HG03159 (cell line): ENCODE results near the gene GRIN2C.

Experiments used
- ATAC-seq: cut with Tn5 transposase; IDR thresholded peaks from one replicate; pipeline ENCODE4 v1.9.1; 2021; ENCODE audit warnings: mild to moderate bottlenecking, moderate library complexity; ENCODE audit not compliant: unreplicated experiment

Gene GRIN2C

DNA sequence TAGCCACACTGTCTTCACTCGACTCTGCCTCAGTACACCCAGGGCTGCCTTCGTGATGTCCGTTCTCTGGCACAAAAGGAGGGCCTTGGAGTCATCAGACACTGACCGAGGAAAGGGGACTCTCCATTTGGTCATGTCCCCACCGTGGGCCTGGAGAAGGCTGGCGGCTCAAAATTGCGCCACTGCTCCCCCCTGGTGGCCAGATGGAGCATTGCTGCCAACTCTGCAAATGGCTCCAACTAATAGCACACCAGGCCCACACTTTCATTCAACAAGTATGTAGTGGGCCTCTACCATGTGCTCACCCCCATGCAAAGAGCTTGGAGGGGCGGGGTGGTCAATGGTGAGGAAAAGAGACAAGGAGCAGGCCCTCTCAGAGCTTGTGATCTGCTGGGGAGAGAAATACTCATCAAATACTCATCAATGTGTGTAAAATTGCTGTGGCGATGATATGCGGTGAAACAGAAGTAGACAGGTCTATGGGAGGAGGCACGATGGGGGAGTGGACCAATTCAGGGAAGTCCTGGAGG, 5.2 kb upstream of the GRIN2C start:
- no peak for ATAC-seq

DNA sequence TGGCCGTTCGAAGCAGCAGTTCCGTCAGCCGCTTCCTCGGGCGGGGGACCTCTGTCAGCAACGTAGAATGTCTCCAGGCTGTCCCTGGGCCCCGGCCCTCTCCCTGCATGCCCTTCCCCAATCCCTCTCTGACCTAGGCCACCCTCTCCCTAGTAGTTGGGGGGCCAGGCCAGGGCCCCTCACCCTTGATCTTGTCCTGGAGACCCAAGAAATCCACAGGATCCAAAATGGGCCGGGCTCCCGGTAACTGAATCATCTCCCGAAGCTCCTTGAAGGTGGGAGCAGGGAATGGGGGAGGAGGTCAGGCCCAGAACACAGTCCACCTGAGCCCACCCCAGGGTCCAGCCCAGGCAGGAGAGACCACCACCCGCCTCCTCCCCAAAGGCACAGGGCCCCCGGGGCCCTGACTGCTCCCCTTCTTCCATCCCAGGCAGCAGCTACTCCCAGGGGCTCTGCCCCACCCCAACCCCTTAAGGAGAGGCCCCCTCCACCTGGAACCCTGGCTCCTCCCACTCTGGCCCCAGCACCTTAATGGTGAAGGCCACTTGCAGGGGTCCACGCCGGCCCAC, 4.7 kb upstream of the GRIN2C start:
- ATAC-seq = no peak

DNA sequence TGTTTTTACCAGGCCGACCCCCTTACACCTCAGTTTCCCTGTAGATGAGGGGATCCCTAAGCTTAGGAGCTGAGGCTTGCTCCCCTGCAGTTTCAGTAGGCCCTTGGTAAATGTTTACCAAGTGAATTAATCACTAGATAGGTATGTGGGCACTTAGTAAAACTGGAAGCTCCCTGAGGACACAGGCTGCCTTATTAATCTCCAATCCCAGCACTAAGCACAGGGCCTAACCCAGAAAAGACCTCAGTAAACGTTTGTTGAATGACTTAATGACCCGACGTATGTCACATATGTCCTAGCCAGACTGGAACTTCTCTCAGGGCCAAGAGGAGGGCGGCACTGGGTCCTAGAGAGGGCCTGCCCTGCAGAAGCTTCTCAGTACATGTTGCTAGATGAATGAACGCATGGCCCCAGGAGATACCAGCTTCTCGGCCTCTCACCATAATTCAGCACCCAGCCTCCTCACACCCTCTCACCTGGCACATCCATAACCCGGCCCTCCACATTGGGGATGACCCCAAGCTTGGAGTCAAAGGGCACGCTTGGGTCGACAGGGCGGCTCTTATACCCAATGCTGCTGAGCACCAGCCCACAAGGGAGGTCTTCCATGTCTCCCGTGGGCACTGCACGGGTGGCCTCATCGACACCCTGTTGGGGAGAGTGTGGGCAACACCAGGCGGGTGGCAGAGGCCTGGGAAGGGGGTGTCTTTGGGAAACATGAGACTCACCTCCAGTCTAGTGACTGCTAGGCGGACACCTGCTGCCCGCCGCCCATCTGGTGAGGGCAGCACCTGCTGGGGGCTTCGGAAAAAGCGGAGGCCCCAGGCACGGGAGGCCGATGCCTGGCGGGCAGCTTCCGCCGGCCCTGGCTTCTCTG, 4.0 kb upstream of the GRIN2C start:
- ATAC-seq = no peak

DNA sequence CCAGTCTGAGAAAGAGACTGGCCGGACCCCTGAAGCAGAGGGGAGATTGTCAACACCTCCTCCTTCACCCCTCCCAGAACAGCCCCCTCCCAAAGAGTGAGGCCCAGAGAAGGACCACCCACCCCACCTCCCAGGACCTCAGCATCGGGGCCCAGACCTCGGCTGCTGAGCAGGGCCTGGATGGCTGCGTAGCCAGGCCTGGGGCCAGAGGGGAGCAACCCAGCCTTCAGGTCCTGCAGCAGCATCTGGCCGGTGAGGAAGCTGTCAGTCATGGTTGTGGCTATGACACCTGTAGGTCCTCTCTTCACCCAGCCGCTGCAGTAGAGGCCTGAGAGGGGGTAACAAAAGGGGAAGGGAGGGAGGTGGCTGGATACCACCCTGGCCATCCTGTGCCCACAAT, 3.2 kb upstream of the GRIN2C start:
- no peak for ATAC-seq

DNA sequence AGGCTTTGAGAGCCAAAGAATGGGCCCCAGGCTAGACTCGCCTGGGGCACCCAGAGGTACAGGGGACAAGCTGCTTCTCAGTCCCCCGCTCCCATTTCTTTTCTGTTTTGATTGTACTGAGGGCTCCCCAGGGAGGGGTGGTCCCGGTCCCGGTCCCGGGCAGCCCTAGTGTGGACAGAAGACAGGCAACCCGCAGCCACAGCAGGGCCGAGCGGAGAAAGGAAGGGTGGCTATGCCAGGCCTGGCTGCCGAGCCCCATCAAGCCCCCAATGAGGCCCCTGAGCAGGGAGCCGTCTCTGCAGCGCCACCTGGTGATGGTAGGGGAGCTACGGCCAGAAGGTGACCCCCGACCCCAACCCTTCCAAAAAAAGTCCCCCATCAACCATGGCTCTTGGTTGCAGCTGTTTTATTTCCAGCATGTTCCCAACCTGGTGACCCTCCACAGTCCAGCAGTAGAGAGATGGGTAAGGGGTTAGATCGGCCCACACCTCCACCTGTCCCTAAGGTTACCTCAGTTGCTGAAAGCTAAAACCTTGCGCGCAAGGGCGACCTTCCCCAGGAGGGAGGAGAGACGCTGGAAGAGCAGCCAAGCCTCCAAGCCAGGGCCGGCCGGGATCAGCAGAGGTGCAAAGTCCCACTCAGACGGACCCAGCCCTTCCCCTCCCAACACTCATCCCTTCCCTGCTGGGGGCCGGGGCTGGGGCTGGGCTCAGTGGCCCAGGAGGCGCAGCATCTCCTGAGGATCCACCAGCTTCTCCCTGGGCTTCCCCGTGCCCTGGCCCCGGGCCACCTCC, 2.6 kb upstream of the GRIN2C start:
- no peak for ATAC-seq

DNA sequence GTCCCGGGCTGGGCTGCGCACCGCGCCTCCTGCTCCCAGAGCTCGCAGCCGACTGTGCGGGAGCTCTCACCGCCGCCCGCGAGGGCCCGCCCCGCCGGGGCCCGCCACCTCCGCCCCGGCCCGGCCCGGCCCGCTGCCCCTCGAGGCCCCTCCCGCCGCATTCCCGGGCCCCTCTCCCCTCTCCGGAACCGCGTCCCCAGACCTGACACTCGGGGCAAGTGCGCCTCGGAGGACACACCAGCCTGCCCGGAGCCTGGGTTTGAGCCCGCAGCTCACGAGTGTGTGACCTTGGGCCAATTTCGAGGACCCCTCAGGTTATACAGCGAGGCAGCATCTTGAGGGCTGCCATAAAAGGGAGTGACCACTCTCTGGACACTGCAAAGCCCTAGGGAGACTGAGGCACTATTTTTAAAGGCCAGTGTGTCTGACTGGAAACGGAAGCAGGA, 2.0 kb upstream of the GRIN2C start:
- ATAC-seq = no peak

DNA sequence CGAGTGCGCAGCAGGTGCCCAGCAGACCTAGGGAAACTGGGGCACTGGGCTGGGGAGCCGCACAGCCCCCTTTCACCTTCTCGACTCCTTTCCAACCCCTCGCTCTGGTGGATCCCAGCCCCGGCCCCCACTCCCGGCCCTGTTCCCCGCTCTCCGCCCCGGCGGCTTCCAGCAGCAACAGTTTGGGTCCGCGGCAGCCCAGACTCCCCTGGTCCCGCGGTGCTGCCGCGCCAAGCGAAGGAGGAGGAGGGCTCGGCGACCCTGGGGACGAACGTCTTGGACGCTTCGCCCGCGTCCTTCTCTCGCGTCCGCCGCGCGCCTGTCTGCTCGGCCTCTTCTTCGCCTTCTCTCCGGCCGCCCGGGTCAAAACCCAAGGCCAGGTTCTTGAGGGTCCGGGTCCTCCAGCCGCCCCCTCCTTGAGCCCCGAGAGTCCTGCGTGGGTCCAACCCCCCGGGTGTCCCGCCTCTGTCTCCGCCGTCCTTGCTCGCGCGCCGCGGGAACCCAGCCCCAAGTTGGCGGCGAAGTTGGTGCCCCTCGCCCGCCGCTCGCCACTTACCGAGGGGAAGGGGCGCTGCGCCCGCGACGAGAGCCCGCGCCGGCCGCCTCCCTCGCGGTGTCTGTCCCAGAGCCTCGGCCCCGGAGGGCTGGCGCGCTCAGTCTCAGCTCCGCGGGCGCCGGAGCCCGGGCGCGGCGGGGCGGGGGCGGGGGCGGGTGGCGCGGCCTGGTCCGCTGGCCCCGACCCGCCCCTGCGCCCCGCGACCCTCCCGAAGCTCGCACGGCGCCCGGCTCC, 1.4 kb upstream of the GRIN2C start:
- no peak for ATAC-seq

DNA sequence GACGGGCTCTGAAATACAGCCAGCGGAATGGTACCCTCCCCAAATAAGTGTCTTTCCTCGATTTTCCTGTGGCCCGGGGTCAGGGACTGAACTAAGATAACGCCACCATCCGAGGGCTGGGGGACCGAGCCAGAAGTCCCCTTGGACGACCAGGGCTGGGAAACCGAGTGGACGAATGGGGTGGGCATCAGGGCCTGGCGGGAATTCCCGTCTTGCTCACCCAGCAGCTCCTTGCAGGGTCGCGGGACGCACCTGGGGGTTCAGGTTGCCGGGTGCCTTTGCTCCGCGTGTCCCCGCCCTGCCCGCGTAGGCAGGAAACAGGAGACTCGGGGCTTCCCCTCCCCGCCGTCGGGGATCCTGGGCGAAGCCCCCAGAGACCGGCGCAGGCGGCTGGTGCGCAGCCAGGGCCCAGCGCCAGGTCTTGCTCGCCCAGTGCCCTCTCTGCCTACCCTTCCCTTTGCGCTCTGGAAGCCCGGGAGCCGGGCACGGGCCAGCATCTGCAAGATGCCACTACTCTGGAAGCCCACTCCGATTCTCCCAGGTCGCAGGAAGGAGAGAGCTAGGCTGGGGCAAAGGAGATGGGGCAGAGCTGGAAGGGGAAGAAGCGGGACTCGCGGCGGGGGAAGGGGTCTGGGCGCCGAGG, 665 bp upstream of the GRIN2C start:
- no peak for ATAC-seq

DNA sequence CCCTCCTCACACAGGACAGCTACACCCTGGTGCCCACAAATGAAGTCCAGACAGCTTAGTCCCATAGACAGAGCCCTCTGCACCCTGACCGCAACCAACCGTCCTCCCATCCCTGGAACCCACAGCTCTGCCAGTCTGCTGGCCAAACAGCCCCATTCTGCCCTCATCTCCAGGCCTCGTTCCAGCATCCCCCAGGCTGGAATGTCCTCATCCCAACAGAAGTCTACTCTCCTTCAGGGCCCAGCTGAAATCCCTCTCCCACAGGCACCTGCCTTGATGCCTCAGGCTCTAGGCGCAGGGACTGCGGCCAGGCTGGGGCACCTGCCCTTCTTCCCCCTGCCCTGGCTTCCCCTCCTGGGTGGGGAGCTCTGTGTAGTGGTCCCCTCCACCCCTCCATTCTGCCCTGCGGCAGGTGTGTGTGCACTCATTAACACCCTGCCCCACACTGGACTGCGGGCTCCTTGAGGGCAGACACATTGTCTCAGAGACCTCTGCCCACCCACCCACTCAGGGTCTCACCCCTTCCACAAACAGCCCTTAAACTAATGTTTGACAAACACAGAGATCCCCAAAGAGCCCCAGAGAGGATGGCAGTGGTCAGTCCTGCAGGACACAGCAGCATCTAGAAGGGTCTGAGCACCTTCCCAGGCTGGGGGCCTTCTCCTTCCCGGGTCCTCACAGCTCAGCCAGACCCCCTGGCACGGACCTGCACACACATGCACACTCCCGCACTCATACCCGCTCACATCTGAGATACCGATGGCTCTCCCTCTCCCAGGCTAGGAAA, 820 bp downstream of the GRIN2C start:
- no peak for ATAC-seq

DNA sequence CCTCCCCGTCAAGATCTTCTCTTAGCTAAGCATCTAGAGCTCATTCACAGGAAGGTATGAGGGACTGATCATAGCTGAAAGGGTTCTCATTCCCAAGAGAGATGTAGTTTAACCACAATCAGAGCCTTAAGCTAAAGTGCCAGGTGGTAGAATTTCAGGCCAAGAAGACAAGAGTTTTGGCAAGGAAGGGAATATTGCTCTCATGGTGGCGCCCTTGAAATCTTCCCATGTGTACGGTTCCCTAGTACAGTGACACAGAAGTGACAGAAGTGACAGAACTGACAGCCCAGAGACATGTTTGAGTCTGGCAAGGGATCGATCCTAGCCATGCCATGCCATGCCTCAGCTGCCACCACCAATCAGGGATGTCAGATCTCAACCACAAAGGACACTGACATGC, 2.5 kb downstream of the GRIN2C start:
- no peak for ATAC-seq

DNA sequence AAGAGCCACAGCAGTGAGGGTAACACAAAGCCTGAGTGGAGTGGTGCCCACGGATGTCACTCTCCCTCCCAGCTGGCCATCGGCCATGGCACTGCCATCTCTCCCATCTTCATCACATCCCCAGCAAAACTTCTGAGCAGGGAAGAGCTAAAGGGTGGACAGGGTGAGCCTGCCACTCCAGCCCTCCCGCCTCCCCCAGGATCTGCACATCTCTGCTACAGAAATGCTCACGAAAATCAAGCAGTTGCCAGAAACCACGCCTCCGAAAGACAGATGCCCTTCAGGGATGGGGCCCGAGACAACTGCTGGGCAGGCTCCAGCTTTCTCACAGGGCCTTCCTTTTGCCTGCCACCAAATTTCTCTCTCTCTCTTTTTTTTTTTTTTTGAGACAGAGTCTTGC, 3.6 kb downstream of the GRIN2C start:
- ATAC-seq = no peak

DNA sequence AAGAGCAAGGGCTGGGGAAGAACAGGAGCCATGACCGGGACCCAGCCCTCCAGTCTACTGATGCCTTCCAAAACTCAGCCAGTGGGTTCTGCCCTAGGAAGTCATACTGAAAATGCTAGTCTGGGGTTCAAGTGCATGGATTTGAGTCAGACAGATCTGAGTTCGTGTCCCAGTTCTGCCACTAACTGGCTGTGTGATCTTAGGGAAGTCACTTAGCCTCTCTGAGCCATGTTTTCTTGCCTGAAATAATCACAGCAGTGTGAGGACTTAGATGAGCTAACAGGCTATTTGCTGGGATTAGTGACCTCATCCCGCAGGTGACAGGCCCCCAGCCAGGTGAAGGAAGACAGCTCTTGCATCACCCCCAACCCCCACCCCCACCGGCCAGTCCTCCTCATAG, 4.4 kb downstream of the GRIN2C start:
- no peak for ATAC-seq

DNA sequence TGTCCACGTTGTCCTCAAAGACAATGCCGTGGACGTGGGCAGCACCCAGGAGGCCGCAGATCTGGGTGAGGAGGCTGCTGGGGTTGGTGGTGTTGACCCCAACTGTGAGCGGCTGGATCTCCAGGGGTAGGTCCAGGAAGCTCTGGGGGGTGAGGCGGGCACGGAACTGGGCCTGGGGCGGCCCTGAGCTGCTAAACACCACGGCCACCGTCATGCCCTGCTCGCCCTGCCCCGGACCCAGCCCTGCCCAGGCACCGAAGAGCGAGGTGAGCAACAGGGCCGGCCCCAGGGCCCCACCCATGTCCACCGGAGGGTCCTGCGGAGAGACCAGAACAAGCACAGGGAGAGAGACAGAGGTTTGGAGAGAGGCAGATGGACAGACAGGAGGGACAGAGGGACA, 4.9 kb downstream of the GRIN2C start:
- ATAC-seq = no peak

DNA sequence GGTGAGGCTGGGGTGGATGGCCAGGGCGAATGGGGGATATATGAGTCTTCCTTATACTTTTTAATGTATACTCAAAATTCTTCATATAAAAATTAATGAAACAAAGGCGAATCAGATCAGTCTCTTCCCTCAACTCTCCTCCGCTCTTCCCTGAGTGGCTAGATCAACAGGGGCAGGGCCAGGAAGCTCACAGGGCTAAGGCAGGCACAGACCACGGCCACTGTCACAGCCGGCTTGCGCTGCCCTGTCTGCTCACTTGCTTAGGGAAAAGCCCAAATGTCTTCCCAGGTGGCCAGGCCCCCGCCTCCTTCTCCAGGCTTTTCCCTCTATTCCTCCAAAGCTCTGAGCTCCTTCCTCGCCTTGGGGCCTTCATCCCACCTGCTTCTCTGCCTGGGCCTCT, 6.0 kb downstream of the GRIN2C start:
- no peak for ATAC-seq

DNA sequence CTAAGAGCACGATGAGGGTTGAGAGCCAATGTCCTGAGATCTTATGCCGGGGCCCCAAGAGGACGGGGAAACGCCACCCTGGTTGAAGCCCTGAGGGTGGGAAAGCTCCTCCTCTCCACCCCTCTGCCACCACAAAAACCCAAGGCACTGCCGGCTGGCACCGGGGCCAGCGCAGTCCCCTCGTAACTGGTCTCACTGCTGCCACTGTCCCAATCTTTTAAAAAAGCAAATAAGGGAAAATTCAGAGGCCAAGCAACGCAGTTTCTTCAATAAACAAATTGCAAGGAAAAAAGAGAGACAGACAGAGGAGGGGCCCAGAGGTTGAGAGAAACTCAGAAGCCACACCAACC, 6.7 kb downstream of the GRIN2C start:
- ATAC-seq = no peak

DNA sequence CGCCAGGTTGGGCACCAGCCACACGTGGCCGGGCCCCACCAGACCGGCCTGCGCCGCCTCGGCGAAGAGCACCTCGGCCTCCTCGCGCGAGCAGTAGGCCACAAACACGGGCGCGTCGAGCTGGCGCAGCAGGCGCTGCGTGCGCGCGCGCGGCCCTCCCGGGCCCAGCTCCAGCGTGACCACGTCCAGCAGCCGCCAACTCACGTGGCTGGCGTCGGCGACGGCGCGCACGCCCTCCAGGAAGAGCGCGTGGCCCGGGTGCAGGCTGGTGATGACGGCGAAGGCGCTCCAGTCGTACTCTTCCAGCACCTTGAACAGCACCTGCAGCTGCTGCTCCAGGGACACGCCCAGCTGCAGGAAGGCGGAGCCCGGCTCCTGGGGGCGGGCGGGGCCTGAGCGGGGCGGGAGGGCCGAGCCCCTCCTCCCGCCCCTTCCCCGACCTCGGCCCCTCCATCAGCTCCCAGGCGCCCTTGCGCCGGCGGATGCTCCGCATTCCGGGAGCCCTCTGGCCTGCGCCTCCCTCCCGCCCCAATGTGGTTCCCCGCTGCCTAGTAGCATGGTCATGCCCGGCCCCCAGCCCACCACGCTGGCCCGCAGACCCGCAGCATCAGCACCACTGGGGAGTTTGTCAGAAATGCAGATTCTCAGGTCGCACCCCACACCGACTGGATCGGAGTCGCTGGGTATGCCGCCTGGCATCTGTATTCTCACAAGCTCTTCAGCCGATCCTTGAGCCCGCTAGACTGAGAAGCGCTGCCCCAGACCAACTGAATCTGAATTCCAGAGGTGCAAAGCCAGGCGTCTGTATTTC, 7.2 kb downstream of the GRIN2C start:
- no peak for ATAC-seq

DNA sequence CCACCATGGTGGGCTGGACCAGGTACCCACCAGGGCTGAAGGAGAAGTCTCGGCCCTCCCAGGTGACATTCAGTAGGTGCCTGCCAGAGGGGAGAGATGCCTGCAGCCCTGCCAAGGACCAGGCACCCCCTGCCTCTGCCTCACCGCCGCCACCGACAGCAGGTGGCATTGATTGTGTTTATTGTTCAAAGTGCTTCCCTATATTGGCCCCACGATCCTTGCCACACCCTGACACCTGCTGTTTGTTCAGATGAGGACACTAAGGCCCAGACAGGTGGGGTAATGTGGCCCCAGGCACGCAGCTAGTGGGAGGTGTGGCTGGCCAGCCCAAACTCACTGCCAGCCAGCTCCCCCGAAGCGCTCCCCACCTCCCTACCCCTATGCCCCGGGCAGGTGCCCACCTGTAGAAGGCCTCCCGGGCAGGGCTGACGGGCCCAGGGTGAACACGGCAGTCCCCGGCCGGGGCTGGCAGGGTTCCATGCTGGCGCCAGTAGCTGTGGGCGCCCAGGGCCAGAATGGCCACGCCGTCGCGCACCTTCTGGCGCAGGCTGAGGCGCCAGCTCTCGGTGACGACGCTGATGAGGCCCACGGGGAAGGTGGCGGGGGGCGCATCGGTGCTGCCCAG, 8.0 kb downstream of the GRIN2C start:
- no peak for ATAC-seq

DNA sequence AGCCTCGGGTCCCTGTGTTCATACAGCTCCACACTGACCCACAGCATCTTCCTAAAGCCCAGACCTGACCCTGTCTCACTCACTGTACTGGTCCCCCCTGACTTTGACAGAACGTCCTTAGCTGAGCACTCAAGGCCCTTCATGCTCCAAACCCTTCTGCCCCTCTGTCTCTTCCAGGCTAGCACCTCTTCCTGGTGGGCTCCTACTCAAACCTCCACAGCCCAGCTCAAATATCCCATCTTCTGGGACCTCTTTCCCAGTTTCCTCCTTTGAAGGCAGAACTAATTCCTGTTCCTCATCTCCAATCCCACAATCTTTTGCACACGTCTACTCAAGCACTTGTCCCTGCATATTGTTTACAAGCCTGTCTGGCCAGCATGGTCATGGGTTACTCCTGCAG, 8.8 kb downstream of the GRIN2C start:
- no peak for ATAC-seq
